GM19099 (cell line): ENCODE measurements around the gene FERMT3.

Experiments used
- POLR2A ChIP-seq: IDR thresholded peaks from 3 replicates; pipeline ENCODE4 v1.6.1; 2011; ENCODE audit warnings: low read depth; ENCODE audit not compliant: insufficient read length; ENCODE audit errors: extremely low read depth

Gene FERMT3

DNA sequence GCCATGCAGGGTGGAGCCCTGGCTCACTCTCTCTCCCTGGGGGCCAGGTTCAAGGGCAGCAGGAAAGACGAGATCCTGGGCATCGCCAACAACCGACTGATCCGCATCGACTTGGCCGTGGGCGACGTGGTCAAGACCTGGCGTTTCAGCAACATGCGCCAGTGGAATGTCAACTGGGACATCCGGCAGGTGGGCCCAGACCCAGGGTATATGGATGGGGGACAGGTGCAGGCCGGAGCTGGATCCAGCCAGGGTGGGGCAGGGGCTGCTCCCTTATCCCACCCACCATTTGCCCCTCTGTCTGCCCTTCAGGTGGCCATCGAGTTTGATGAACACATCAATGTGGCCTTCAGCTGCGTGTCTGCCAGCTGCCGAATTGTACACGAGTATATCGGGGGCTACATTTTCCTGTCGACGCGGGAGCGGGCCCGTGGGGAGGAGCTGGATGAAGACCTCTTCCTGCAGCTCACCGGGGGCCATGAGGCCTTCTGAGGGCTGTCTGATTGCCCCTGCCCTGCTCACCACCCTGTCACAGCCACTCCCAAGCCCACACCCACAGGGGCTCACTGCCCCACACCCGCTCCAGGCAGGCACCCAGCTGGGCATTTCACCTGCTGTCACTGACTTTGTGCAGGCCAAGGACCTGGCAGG, 16.6 kb downstream of the FERMT3 start:
- TF ChIP-seq POLR2A: peak; percentile 33

DNA sequence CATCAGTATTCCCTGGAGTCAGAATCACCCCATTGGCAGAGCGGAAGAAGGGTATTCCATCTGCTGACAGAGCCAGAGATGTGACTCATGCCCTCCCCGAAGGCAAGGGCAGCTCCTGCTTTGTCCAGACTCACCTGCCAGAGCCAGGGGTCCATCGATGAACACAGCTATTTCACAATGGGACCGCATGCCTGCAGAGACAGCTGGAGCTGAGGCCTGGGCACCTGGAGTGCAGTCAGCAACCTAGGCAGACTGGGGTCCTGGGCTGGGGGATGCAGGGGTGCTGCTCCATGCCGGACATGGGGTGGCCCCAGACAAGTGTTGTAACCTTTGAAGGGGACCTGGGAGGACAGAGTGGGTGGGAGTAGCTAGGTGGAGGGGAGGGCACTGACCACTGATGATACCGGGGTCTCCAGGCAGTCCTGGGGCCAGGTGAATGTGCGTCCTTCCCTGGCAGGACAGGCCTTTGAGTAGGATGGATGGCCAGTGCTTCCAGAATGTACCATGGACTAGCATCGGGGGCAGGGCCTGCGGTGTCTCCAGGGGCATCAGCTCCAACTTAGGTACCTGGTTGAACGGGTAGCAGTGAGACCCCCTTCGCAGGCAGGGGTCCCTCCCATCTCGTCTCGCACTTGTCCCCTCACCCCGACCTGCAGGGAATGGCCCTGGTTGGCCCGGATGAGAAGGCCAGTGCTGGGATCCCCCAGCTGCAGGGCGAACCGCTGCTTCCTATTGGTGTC, 17.8 kb downstream of the FERMT3 start:
- TF ChIP-seq POLR2A: peak; percentile 44

DNA sequence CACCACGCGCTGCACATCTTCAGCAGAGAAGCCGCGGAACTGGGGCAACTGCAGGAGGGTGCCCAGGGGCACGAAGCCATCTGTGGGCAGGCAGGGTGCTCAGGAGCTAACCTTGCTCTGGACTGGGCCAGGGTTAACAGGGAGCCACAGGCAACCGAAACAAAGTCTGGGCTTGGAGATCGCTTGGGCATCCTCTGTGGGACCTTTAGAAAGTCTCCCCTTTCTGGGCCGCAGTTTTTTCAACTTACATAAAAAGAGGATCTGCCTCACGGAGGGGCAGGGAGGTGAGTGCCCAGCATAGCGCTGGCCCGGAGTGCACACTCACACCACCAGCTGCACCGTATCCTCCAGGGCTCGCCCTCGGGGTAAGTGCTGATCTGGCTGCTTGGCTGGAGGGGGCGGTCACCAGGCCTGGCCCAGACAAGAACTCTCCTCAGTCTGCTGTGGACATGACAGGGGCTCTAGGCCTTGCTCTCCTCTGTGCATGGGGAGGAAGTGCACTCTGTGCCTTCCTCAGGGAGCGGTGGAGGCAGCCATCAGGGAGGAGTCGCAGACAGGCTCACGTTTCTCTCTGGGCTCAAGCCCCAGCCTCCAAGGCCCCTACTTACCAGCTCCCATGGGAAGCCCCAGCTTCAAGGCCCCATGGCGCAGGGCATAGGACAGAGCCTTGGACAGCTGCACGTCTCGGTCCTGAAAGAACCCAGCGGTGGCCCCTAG, 18.5 kb downstream of the FERMT3 start:
- TF ChIP-seq POLR2A: peak; percentile 40

DNA sequence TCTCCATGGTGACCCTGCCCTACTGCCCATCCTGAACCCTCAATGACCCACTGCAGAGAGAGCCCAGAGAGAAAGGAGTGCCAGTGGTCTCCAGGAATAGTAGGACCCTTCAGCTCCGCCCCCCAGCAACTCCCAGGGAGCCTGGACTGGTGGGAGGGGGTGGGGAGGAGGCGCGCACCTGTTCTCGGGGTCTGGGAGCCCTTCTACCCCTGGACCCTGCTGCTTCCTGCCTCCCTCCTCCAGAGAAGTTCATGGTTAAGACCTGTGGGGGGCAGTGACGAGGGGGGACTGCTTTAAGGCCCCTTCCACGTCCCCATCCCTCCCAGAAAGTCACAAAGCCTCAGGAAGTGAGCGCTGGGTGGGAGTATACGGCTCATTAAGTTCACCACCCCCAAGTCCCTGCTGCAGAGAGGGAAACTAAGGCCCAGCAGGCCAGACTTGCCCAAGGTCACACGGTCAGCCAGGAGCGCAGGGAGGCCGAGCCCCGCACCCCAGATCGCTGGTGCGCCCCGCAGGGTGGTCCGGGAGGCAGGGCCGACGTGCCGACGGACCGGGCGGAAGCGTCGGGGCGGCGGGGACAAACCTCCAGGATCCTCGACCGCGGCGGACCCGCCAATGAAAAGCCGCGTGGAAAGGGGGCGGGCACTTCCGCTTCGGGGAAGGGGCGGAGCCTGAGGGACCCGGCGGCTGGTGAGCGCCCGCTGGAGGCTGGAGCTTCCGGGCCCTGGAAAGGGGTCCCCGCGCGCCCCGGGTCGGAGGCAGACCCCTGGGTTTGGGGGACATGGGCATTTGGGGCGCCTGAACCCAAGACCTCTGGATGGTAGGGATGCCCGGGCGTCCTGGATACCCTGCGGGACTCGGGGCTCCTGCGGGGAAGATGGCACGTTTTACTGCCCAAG, 19.3 kb downstream of the FERMT3 start, which contains the start of the genes NUDT22 and TRPT1:
Gene NUDT22, plus strand, starts transcription at position 667 of the 899 bp plus-strand sequence. CDS start 379 bp downstream, outside the sequence.
Gene TRPT1, minus strand, starts transcription at position 579 of the 899 bp plus-strand sequence. Its CDS starts 326 bp downstream, at position 253.
- peak; percentile 74 for TF ChIP-seq POLR2A

DNA sequence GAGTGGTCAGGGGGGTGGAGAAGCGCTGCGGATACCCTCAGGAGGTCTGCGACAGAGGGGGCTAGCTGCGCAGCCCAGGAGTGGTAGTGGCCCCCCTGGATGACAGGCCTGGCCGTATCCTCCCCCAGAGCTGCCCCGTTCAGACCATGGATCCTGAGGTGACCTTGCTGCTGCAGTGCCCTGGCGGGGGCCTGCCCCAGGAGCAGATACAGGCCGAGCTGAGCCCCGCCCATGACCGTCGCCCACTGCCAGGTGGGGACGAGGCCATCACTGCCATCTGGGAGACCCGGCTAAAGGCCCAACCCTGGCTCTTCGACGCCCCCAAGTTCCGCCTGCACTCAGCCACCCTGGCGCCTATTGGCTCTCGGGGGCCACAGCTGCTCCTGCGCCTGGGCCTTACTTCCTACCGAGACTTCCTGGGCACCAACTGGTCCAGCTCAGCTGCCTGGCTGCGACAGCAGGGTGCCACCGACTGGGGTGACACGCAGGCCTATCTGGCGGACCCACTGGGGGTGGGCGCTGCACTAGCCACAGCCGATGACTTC, 20.1 kb downstream of the FERMT3 start:
- TF ChIP-seq POLR2A: peak; percentile 35

DNA sequence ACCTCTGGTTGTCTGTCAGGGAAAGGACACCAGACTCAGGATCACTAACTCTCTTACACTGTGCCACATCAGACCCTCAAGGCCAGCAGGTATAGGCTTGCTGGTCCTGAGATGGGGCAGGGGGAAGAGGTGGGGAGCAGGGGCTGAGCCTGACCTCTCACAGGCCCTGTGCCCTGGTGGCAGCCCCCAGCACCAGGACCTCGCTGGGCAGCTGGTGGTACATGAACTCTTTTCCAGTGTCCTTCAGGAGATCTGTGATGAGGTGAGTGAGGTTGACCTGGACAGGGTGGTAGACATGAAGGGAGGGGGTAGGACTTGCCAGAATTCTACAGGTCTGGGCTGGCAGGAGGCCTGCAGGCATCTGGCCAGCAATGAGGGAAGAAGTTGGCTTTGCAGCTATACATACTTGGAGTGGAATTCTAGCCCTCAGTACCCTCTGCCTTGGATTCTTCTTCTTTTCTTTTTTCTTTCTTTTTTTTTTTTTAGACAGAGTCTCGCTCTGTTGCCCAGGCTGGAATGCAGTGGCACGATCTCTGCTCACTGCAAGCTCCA, 21.0 kb downstream of the FERMT3 start:
- TF ChIP-seq POLR2A: no peak

DNA sequence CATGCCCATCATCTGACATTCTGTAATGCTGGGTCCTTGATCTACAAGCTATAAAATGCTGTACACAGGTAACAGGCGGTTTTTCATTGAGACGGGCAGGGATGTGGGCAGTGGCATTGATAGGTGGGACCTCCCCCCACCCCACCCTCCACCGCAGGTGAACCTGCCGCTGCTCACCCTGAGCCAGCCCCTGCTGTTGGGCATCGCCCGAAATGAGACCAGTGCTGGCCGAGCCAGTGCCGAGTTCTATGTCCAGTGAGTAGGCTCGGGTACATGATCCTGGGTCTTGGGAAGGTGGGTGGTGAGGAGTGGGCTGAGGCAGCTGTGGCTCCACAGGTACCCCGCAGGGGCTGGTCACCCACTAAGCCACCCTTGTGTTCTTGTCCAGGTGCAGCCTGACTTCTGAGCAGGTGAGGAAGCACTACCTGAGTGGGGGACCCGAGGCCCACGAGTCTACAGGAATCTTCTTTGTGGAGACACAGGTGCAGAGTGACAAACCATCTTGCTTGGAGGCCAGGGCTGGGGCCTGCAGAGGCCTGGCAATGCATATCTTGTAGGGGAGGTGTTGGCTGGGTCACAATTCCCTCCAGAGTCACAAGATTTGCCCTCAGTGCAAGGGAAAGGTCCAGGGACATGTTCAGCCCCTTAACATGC, 22.7 kb downstream of the FERMT3 start:
- no peak for TF ChIP-seq POLR2A

DNA sequence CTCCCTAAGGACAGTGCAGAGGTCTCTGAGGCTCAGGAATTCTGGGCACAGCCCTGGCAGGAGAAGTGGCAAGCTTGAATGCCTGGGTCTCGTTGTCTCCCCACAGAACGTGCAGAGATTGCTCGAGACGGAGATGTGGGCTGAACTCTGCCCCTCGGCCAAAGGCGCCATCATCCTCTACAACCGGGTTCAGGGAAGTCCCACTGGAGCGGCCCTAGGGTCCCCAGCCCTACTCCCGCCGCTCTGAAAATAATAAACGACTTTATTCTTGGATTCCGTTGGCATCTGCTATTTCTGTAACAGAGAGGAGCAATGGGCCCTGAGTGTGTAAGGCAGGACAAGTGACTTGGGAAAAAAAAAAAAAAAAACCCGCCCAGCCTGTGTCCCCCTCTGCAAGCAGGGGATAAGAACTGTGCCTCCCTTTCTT, 23.2 kb downstream of the FERMT3 start:
- TF ChIP-seq POLR2A: no peak

DNA sequence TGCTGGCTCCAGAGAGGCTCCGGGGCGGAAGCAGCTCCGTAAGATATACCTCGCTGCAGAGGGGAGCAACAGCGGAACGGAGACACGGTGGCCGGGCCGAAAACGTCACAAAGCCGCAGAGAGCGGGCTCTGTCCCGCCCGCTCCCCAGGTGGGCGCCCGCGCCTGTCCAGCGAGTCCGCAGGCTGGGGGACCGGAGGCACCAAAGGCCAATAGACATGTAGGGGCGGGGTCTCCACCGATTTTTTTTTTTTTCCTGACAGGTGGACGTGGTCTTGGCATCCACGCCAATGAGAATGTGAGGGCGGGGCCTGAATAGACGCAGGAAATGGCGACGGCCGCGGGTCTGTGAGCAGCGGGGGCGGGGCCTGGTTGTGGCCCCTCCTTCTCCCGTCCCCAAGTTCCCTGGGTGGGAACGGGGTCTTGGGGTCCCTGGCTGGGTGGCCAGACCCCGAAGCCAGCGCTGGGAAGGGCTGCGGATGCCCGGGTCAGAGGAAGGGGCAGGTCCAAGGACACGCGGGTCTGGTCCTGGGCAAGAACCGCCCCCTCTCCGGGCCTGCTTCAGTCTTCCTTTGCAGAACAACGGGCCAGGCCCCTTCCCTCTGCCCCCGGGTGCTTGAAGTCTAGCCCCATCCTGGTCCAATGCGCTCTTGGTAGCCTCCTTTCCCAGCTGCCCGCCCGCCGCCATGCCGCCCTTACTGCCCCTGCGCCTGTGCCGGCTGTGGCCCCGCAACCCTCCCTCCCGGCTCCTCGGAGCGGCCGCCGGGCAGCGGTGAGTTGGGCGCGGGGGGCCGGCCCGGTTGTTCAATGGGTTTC, 23.9 kb downstream of the FERMT3 start, which contains the start of gene DNAJC4:
Gene DNAJC4, plus strand, starts transcription at position 378 of the 814 bp plus-strand sequence. Its CDS starts 307 bp downstream, at position 685.
- TF ChIP-seq POLR2A: peak; percentile 67

DNA sequence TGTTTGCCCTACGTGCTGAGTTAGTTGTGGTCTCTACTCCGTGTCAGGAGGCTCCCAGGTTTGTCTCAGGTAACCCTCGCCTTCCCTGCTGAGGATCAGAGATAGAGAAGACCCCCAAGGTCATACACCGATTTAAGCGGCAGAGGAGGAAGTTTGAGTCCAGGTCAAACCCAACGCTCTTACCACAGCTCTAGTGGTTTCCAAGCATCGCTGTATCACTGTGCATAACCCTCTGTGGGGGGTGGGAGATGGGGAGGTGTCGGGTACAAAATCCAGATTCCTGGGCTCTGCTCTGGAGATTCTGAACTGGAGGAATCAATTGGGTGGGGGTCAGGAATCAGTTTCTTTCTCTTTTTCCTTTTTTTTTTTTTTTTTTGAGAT, 24.5 kb downstream of the FERMT3 start:
- no peak for TF ChIP-seq POLR2A

DNA sequence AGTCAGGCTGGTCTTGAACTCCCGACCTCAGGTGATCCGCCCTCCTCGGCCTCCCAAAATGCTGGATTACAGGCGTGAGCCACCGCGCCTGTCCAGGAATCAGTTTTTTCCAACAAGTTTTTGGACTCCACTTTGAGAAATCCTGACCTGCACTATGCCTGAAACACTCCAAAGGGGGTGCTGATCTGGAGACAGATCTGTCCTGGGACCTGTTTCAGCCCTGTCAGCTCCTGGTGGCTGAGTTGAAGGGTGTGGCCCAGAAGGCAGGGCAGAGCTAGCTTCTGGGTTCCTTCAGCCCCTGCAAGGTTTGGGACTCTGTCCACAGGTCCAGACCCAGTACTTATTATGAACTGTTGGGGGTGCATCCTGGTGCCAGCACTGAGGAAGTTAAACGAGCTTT, 25.0 kb downstream of the FERMT3 start:
- TF ChIP-seq POLR2A: no peak

DNA sequence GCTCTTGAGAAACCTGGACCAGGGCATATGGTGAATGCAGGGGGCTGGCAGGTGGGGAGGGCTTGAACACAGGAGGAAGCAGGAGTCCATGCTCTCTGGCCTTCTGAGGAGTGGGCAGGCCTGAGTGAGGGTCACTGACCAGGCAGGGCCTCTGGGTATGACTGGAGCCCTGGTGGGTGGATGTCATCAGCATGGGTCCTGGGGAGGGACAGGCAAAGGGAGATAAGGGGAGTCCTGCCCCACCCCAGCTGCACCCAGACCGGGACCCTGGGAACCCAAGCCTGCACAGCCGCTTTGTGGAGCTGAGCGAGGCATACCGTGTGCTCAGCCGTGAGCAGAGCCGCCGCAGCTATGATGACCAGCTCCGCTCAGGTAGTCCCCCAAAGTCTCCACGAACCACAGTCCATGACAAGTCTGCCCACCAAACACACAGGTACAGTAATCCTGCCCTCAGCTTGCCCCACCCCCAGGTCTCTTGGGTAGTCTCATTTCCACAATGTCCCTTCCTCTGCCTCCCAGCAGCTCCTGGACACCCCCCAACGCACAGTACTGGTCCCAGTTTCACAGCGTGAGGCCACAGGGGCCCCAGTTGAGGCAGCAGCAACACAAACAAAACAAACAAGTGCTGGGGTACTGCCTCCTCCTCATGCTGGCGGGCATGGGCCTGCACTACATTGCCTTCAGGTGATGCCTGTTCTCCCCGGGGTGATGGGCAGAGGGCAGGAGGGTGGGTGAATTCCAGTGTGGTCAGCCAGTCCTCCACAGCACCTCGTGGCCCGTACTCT, 25.9 kb downstream of the FERMT3 start:
- TF ChIP-seq POLR2A: no peak
